ENCODE results near the gene GLTP.
"Not testable (repeated sequence)": the region's sequence is repeated elsewhere in the genome, so short reads cannot be mapped to it uniquely, and the experiment has no call there.

Gene GLTP

GRCh38 chr12:109876406-109876805, 3.9 kb downstream of the GLTP start:
- no peak for DNase-seq

- no peak for DNase-seq
These were observed 4.7 kb downstream of the GLTP start for GRCh38 chr12:109875572-109876131.

GRCh38 chr12:109873653-109874052, 6.7 kb downstream of the GLTP start:
- no peak for DNase-seq

- no peak for DNase-seq
These were observed 8.6 kb downstream of the GLTP start for GRCh38 chr12:109871668-109872314.

- no peak for DNase-seq
These were observed 9.7 kb downstream of the GLTP start for GRCh38 chr12:109870648-109871047.

- DNase-seq = no peak
These were observed 11.9 kb downstream of the GLTP start for GRCh38 chr12:109868182-109869051.

GRCh38 chr12:109864916-109865315, 15.4 kb downstream of the GLTP start:
- DNase-seq = no peak

GRCh38 chr12:109863847-109864712, 16.3 kb downstream of the GLTP start:
- no peak for DNase-seq

GRCh38 chr12:109862491-109862890, 17.9 kb downstream of the GLTP start:
- not testable (repeated sequence) for DNase-seq

GRCh38 chr12:109861689-109862314, 18.5 kb downstream of the GLTP start:
- DNase-seq = no peak

GRCh38 chr12:109860977-109861376, 19.4 kb downstream of the GLTP start:
- DNase-seq = no peak

- no peak for DNase-seq
These were observed 21.6 kb downstream of the GLTP start for GRCh38 chr12:109858764-109859163.

- no peak for DNase-seq
These were observed 22.6 kb downstream of the GLTP start for GRCh38 chr12:109857715-109858114.

GRCh38 chr12:109855377-109855776, 25.0 kb downstream of the GLTP start:
- DNase-seq = no peak

- DNase-seq = not testable (repeated sequence)
These were observed 29.8 kb downstream of the GLTP start for GRCh38 chr12:109850518-109850917.

GRCh38 chr12:109847142-109847735, 33.1 kb downstream of the GLTP start:
- no peak for DNase-seq

GRCh38 chr12:109845824-109846205, 34.5 kb downstream of the GLTP start:
- no peak for DNase-seq

- DNase-seq = peak; percentile 93
These were observed 35.1 kb downstream of the GLTP start for GRCh38 chr12:109844983-109845823.

- DNase-seq = no peak
These were observed 36.2 kb downstream of the GLTP start for GRCh38 chr12:109844091-109844490.

- DNase-seq = no peak
These were observed 38.3 kb downstream of the GLTP start for GRCh38 chr12:109842021-109842420.

GRCh38 chr12:109841356-109841755, 39.0 kb downstream of the GLTP start:
- DNase-seq = no peak
